GM20000 (cell line): Measurements from ENCODE around the gene KRT74.

Experiments
- DNase-seq: peaks from one replicate; pipeline ENCODE4 v3.0.0; 2012; ENCODE audit warnings: low spot score
- CTCF ChIP-seq: IDR thresholded peaks from 2 replicates; pipeline ENCODE4 v1.5.1; 2012; ENCODE audit warnings: mild to moderate bottlenecking, control low read depth; ENCODE audit errors: extremely low read depth, missing control alignments

KRT74 gene

DNA sequence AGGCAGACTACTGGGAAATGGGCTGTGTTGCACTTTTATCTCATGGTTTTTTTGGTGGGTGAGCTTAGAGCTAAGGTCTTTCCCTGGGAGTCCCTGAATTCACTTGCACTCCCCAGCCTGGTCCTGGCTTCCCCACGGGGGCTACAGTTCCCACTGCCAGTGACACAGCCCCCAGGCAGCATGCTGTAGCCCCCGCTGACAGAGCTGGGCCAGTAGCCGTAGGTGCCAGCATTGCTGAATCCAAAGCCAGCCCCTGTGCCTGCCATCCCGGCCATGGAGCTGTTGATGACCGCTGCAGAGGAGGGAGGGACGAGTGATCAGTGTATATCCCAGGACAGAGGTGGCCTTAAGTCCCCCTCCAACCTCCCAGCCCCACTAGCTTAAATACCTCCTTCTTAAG, 34.5 kb upstream of the KRT74 start:
- no peak for DNase-seq
- no peak for TF ChIP-seq CTCF

- TF ChIP-seq CTCF, result no peak
- DNase-seq, result no peak
Measured at GRCh38 chr12:52607314-52607713, 33.7 kb upstream of the KRT74 start.

GRCh38 chr12:52606581-52607218, 33.1 kb upstream of the KRT74 start:
- TF ChIP-seq CTCF, result no peak
- no peak for DNase-seq

DNA sequence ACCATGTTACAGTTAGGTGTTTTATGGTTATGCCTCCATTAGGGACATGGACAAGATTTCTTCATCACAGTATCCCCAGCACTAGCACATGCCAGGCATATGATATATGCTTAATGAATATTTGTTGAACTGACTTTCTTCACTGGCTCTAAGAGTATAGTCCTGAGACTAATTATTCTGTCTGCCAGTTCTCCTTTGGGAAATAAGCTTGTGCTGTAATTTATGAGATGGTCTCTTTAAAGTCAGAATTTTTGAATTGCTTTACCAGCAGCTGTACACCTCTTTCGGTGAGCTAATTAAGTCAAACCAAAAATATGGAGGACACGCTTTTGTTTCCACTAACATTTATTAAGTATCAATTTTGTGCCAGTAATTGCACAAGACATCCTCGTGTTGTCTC, 32.5 kb upstream of the KRT74 start:
- DNase-seq, result no peak
- no peak for TF ChIP-seq CTCF

GRCh38 chr12:52605542-52605941, 31.9 kb upstream of the KRT74 start:
- no peak for TF ChIP-seq CTCF
- no peak for DNase-seq

DNA sequence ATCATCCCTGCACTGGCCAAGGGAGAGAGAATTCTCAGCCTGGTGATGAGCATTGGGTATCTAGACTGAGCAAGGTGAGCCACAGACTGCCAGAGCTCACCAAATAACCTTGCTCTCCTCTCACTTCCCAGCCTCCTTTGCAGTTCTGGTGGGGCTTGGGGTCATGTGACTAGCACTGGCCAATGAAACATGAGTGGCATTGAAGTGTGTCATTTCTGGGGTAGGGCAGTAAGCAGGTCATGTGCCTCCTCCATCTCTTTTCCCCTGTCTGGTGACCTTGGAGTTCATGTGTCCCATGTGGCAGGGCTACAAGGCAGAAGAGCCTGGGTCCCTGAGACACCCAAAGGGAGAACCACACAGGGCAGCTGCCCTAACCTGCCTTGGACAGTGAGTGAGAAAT, 31.2 kb upstream of the KRT74 start:
- DNase-seq, result no peak
- no peak for TF ChIP-seq CTCF

DNA sequence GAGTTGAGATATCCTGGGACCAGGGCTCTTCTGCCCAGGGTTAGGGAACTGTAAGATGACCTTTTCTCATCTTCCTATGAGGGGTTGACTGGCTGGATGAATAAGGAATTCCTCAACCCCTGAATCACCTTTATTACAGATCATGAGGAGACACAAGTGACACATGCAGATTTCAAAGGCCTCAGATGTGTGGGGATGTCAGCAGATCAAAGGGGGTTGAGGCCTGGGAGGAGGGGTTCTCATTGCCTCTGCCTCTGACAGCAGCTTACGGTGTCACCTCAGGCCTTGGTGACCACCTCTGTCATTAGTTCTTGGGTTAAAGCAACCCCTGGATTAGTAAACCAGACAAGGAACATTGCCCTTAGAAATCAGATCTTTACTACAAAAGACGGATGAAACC, 29.7 kb upstream of the KRT74 start:
- DNase-seq, result no peak
- TF ChIP-seq CTCF, result no peak
